H1 (cell line): ENCODE results near the gene GIMAP7. TPM values are rescaled to one million over a fixed set of nuclear protein-coding genes. Genes with fewer than 3 reads are reported as not detected.

ENCODE experiments used
- CTCF ChIA-PET: fragments of 300-600 bp; sonication (Branson Sonifier 250); formaldehyde crosslinking; loops from one replicate; lab custom pipeline; 2021; ENCODE audit not compliant: partially characterized antibody; lab: Charles Lee
- POLR2A ChIA-PET: fragments of 300-600 bp; sonication (Branson Sonifier 250); formaldehyde crosslinking; loops from one replicate; lab custom pipeline; 2021; ENCODE audit warnings: inconsistent platforms; ENCODE audit not compliant: partially characterized antibody; lab: Charles Lee
- DNase-seq, 2 experiments: peaks; one replicate each; pipeline versions ENCODE4 v3.0.0 to v3.0.0-alpha.2; 2010 to 2022; ENCODE audit warnings: low spot score in 2 of 2, low read depth in 1 of 2, mixed read lengths in 1 of 2
- FAIRE-seq: peaks from 2 replicates; lab custom pipeline; 2011; peaks lifted over from hg19 to GRCh38; lab: Jason Lieb, UNC
- H2AFZ ChIP-seq: 2 replicates; pipeline ENCODE4 v1.8.1; 2012; ENCODE audit warnings: low read length, inconsistent platforms
- H2AK5ac ChIP-seq: 2 replicates; pipeline ENCODE4 v1.6.1; 2013; ENCODE audit warnings: low read depth, low read length
- H2BK120ac ChIP-seq: replicated peaks from 2 replicates; pipeline ENCODE3; 2013; ENCODE audit warnings: low read depth, low read length, inconsistent platforms
- H2BK12ac ChIP-seq: 2 replicates; pipeline ENCODE4 v1.6.1; 2013; ENCODE audit warnings: low read depth, low read length
- H2BK15ac ChIP-seq: 2 replicates; pipeline ENCODE4 v1.6.1; 2013; ENCODE audit warnings: low read length
- H2BK20ac ChIP-seq: 2 replicates; pipeline ENCODE4 v1.6.1; 2013; ENCODE audit warnings: low read length
- H2BK5ac ChIP-seq: 2 replicates; pipeline ENCODE4 v1.6.1; 2013; ENCODE audit warnings: low read depth, low read length
- H3K14ac ChIP-seq: 2 replicates; pipeline ENCODE4 v1.6.1; 2013; ENCODE audit warnings: inconsistent platforms; ENCODE audit not compliant: insufficient read length
- H3K18ac ChIP-seq: 2 replicates; pipeline ENCODE4 v1.6.1; 2013; ENCODE audit warnings: low read length; ENCODE audit errors: extremely low read depth
- H3K23ac ChIP-seq: 2 replicates; pipeline ENCODE4 v1.6.1; 2013; ENCODE audit warnings: inconsistent platforms; ENCODE audit not compliant: insufficient read length
- H3K23me2 ChIP-seq: 2 replicates; pipeline ENCODE4 v1.6.1; 2013; ENCODE audit warnings: low read depth, low read length
- H3K27ac ChIP-seq: 2 replicates; pipeline ENCODE4 v1.6.1; 2011; ENCODE audit warnings: low read depth, low read length, inconsistent platforms
- H3K27me3 ChIP-seq, 4 experiments: replicated peaks in 1 of 4; 1 replicate in 1 of 4; 2 replicates in 3 of 4; pipeline versions ENCODE4 v1.6.1 to v1.8.1; 2011 to 2013; ENCODE audit warnings: low read length in 3 of 4, mild to moderate bottlenecking in 3 of 4, inconsistent platforms in 2 of 4, mixed read lengths in 2 of 4, moderate library complexity in 1 of 4; ENCODE audit not compliant: control insufficient read depth in 3 of 4, insufficient read depth in 3 of 4; ENCODE audit errors: extremely low read depth in 1 of 4
- H3K36me3 ChIP-seq, 4 experiments: 2 replicates each; pipeline versions ENCODE4 v1.6.1 to v1.8.1; 2011 to 2013; ENCODE audit warnings: mild to moderate bottlenecking in 4 of 4, low read length in 3 of 4, moderate library complexity in 2 of 4, control low read depth in 1 of 4, inconsistent platforms in 1 of 4; ENCODE audit not compliant: insufficient read depth in 4 of 4, control insufficient read depth in 2 of 4
- H3K4ac ChIP-seq: replicated peaks from 2 replicates; pipeline ENCODE3; 2013; ENCODE audit warnings: low read length, low read depth, mixed read lengths, inconsistent platforms; ENCODE audit not compliant: insufficient read length
- H3K4me1 ChIP-seq, 4 experiments: replicated peaks in 1 of 4; 1 replicate in 1 of 4; 2 replicates in 3 of 4; pipeline versions ENCODE4 v1.6.1 to v1.8.1; 2011 to 2013; ENCODE audit warnings: low read length in 3 of 4, inconsistent platforms in 2 of 4, mixed read lengths in 1 of 4; ENCODE audit not compliant: insufficient read depth in 4 of 4, control insufficient read depth in 3 of 4
- H3K4me2 ChIP-seq, 2 experiments: 2 replicates each; pipeline versions ENCODE4 v1.6.1 to v1.8.1; 2011 to 2013; ENCODE audit warnings: low read depth in 2 of 2, low read length in 2 of 2, control low read depth in 1 of 2, inconsistent platforms in 1 of 2, mild to moderate bottlenecking in 1 of 2; ENCODE audit not compliant: insufficient read depth in 1 of 2
- H3K4me3 ChIP-seq, 4 experiments: fragments of 200-600, 300-600 bp in 1 of 4; sonication (generic), shearing (Covaris generic), sonication (Bioruptor Twin) in 1 of 4; 2 replicates each; pipeline versions ENCODE4 v1.5.1 to v1.8.1; 2011 to 2016; ENCODE audit warnings: low read length in 4 of 4, low read depth in 3 of 4, control low read depth in 2 of 4, inconsistent platforms in 2 of 4, mild to moderate bottlenecking in 2 of 4, mixed read lengths in 1 of 4, moderate library complexity in 1 of 4; ENCODE audit not compliant: insufficient read depth in 2 of 4; ENCODE audit errors: extremely low read depth in 1 of 4
- H3K56ac ChIP-seq: replicated peaks from 2 replicates; pipeline ENCODE3; 2013; ENCODE audit warnings: low read depth, mild to moderate bottlenecking, mixed read lengths, low read length, inconsistent platforms; ENCODE audit not compliant: insufficient read length
- H3K79me1 ChIP-seq: 2 replicates; pipeline ENCODE4 v1.6.1; 2013; ENCODE audit warnings: low read depth, low read length, control low read depth
- H3K79me2 ChIP-seq, 2 experiments: 2 replicates each; pipeline versions ENCODE4 v1.6.1 to v1.8.1; 2012 to 2013; ENCODE audit warnings: low read length in 2 of 2, mild to moderate bottlenecking in 2 of 2, inconsistent platforms in 1 of 2; ENCODE audit not compliant: insufficient read depth in 2 of 2, control insufficient read depth in 1 of 2
- H3K9ac ChIP-seq, 4 experiments: replicated peaks in 1 of 4; 1 replicate in 1 of 4; 2 replicates in 3 of 4; pipeline versions ENCODE4 v1.6.1 to v1.8.1; 2011 to 2013; ENCODE audit warnings: low read depth in 3 of 4, low read length in 3 of 4, control low read depth in 2 of 4, mild to moderate bottlenecking in 2 of 4, moderate library complexity in 2 of 4, inconsistent platforms in 1 of 4; ENCODE audit errors: extremely low read depth in 1 of 4
- H3K9me3 ChIP-seq, 2 experiments: 2 replicates each; pipeline versions ENCODE4 v1.6.1 to v1.8.1; 2012 to 2013; ENCODE audit warnings: mild to moderate bottlenecking in 2 of 2, moderate library complexity in 2 of 2, control low read depth in 1 of 2, inconsistent platforms in 1 of 2, low read depth in 1 of 2, low read length in 1 of 2, mixed read lengths in 1 of 2; ENCODE audit not compliant: insufficient read depth in 2 of 2
- H4K20me1 ChIP-seq, 2 experiments: replicated peaks in 1 of 2; 2 replicates each; pipeline versions ENCODE3 to v1.8.1; 2011 to 2013; ENCODE audit warnings: inconsistent platforms in 2 of 2, low read length in 2 of 2, mild to moderate bottlenecking in 1 of 2; ENCODE audit not compliant: insufficient read depth in 2 of 2, control insufficient read depth in 1 of 2
- H4K5ac ChIP-seq: 2 replicates; pipeline ENCODE4 v1.6.1; 2013; ENCODE audit warnings: low read length, low read depth, mixed read lengths, inconsistent platforms; ENCODE audit not compliant: insufficient read length
- H4K8ac ChIP-seq: 2 replicates; pipeline ENCODE4 v1.8.0; 2013; ENCODE audit warnings: mild to moderate bottlenecking, moderate library complexity, low read length, inconsistent platforms; ENCODE audit not compliant: insufficient read depth; ENCODE audit errors: extremely low read depth
- H4K91ac ChIP-seq: replicated peaks from 2 replicates; pipeline ENCODE3; 2013; ENCODE audit warnings: low read length, mixed read lengths, inconsistent platforms; ENCODE audit not compliant: insufficient read length
- EZH2 ChIP-seq: fragments of 200-600 bp; sonication (generic); IDR thresholded peaks from 2 replicates; pipeline ENCODE4 v1.7.1; 2012; ENCODE audit warnings: low read depth, mild to moderate bottlenecking, moderate library complexity, low read length, inconsistent platforms; ENCODE audit not compliant: severe bottlenecking
- JUN ChIP-seq: IDR thresholded peaks from 2 replicates; pipeline ENCODE4 v1.6.1; 2011; ENCODE audit warnings: low read depth, mild to moderate bottlenecking, improper control_type of control experiment, low read length
- JUND ChIP-seq: IDR thresholded peaks from 2 replicates; pipeline ENCODE4 v1.6.1; 2011; ENCODE audit warnings: mild to moderate bottlenecking, improper control_type of control experiment, low read length
- NANOG ChIP-seq: IDR thresholded peaks from 2 replicates; pipeline ENCODE4 v1.6.1; 2011; ENCODE audit warnings: low read length, low read depth, mild to moderate bottlenecking, inconsistent platforms; ENCODE audit not compliant: insufficient read depth, poor library complexity, severe bottlenecking
- RNF2 ChIP-seq: fragments of 200-900, 300-1000 bp; sonication (generic); IDR thresholded peaks from 2 replicates; pipeline ENCODE4 v1.7.1; 2016; ENCODE audit warnings: borderline replicate concordance, low read depth, mild to moderate bottlenecking, antibody characterized with exemption, low read length; ENCODE audit not compliant: poor library complexity, severe bottlenecking; ENCODE audit errors: missing control alignments
- RXRA ChIP-seq: IDR thresholded peaks from 2 replicates; pipeline ENCODE4 v1.6.1; 2011; ENCODE audit warnings: low read depth, mild to moderate bottlenecking, low read length, moderate library complexity; ENCODE audit not compliant: insufficient read depth
- SIN3A ChIP-seq, 2 experiments: IDR thresholded peaks in 1 of 2; conservative IDR thresholded peaks in 1 of 2; 2 replicates each; pipeline ENCODE4 v1.6.1; 2011 to 2012; ENCODE audit warnings: low read length in 2 of 2, improper control_type of control experiment in 1 of 2, low read depth in 1 of 2, mild to moderate bottlenecking in 1 of 2
- SRF ChIP-seq: IDR thresholded peaks from 2 replicates; pipeline ENCODE4 v1.6.1; 2011; ENCODE audit warnings: mild to moderate bottlenecking, low read depth, low read length, moderate library complexity
- TAF7 ChIP-seq: optimal IDR thresholded peaks from 2 replicates; pipeline ENCODE3; 2011; ENCODE audit warnings: low read depth, mild to moderate bottlenecking, inconsistent platforms, low read length, moderate library complexity, borderline replicate concordance
- TEAD4 ChIP-seq: IDR thresholded peaks from 2 replicates; pipeline ENCODE4 v1.6.1; 2012; ENCODE audit warnings: low read depth, low read length, inconsistent platforms, mixed read lengths
- ZNF274 ChIP-seq: IDR thresholded peaks from 2 replicates; pipeline ENCODE4 v1.7.0; 2012; ENCODE audit warnings: low read length, borderline replicate concordance; ENCODE audit errors: extremely low read depth
- WGBS, 2 experiments: shearing (Covaris generic) in 1 of 2; methylation state at CpG; one replicate each; pipeline versions ENCODE4 v1.1.6 to v1.1.7; 2013 to 2015; ENCODE audit warnings: low lambda C conversion rate in 2 of 2, mixed read lengths in 2 of 2, inconsistent platforms in 1 of 2, low coverage in 1 of 2, missing lambda C conversion rate in 1 of 2; ENCODE audit not compliant: insufficient replicate concordance in 2 of 2, insufficient coverage in 1 of 2, insufficient read length in 1 of 2; ENCODE audit errors: extremely low coverage in 1 of 2, missing lambda C conversion rate in 1 of 2; 5-methylcytosine and 5-hydroxymethylcytosine counted together
- polyA plus RNA-seq, 7 experiments: library from polyadenylated mRNA; depleted of rRNA in 3 of 7; stranded (reverse) in 5 of 7; unstranded in 2 of 7; fragments of >200 nt in 5 of 7; fragments of 200-250 nt in 2 of 7; gene quantifications; 1 replicate in 5 of 7; 2 replicates in 1 of 7; 4 replicates in 1 of 7; pipeline versions ENCODE4 v1.2.1 to v1.2.3, GENCODE V29; 2011 to 2013; ENCODE audit warnings: missing spikeins in 2 of 7, mixed read lengths in 2 of 7
- total RNA-seq: library from RNA; stranded (reverse); fragmentation: NEBNext Ultra II Directional; extraction: Animal tissue kit (Norgen Biotek cat#: 25700); gene quantifications from 2 replicates; pipeline ENCODE4 v1.2.1, GENCODE V29; 2021

GIMAP7 gene
- total and polyA plus RNA-seq, 2 of the 8 experiments (the other 6 are each of a cell fraction or from before 2014, with no cell fraction given), result not detected

GRCh38 chr7:150464962-150465361, 49.7 kb upstream of the GIMAP7 start:
- CTCF ChIA-PET, result interaction anchor here (0.6 to 2.3 kb wide), 4 partner anchors 17 to 191 kb away, joined by 3 to 12 read pairs (median 4); no protein-coding TSS in a partner anchor
- no peak overlapping the region for H2AK5ac ChIP-seq
- TF ChIP-seq JUN (no peak), TEAD4 (no peak), RNF2 (no peak), ZNF274 (no peak), NANOG (no peak), TAF7 (no peak), SRF (no peak), RXRA (no peak), EZH2 (no peak), JUND (no peak), SIN3A (conservative IDR thresholded peaks at IDR 0.05 in 1 of 2, IDR thresholded peaks at IDR 0.05 in 1 of 2; ENCODE audit: low read depth in 1 of 2, low read length in 2 of 2) (no peak)

More at GRCh38 chr7:150464962-150465361, 49.7 kb upstream of the GIMAP7 start:
- no peaks in the 10 kb centered on the region for H3K79me1 ChIP-seq
- H3K9me3 ChIP-seq, result no peaks in the 10 kb centered on the region
- no peak overlapping the region for H2BK20ac ChIP-seq
- H2BK5ac ChIP-seq, result no peak overlapping the region
- no peak overlapping the region for H3K14ac ChIP-seq
- H3K4me3 ChIP-seq, result no peak overlapping the region
- H4K91ac ChIP-seq, result no peak overlapping the region
- no peak overlapping the region for H3K56ac ChIP-seq
- no peak overlapping the region for H2BK120ac ChIP-seq
- DNase-seq, result no peak
- H3K4me2 ChIP-seq, result no peak overlapping the region
- no peak overlapping the region for H3K18ac ChIP-seq
- 91% methylated on average over 1 of the region's 1 CpG; no CpG with 5 or more reads in 1 of the 2 experiments for WGBS, 2 experiments
- H3K9ac ChIP-seq, result no peak overlapping the region
- no peaks in the 10 kb centered on the region for H4K20me1 ChIP-seq
- H3K27me3 ChIP-seq, result peaks cover 0 to 2% (median 0%) of the 10 kb centered on the region in 4 experiments; a peak in 1 of 7 replicates
- no peak overlapping the region for H2BK12ac ChIP-seq
- H2AFZ ChIP-seq, result no peak overlapping the region
- H3K23ac ChIP-seq, result no peak overlapping the region
- H3K36me3 ChIP-seq, result no peaks in the 10 kb centered on the region
- no peak overlapping the region for H3K27ac ChIP-seq
- H3K4me1 ChIP-seq, result no peaks in the 10 kb centered on the region
- H3K4ac ChIP-seq, result no peak overlapping the region
- H3K79me2 ChIP-seq, result no peaks in the 10 kb centered on the region
- H2BK15ac ChIP-seq, result no peak overlapping the region
- H4K5ac ChIP-seq, result no peak overlapping the region
- POLR2A ChIA-PET, result no interaction called here
- H3K23me2 ChIP-seq, result no peaks in the 10 kb centered on the region
- no peak for FAIRE-seq
- H4K8ac ChIP-seq, result no peak overlapping the region
